ENCODE measurements around the gene MPZL2. TPM values are rescaled to one million over a fixed set of nuclear protein-coding genes. Genes with fewer than 3 reads are reported as not detected.

The MPZL2 gene
- total RNA-seq, 1 donor from 2014 or later: 11.8 TPM

- ATAC-seq (no peak), DNase-seq (no peak)
- intact Hi-C loops (cut with micrococcal nuclease): no loop called here
Measured at GRCh38 chr11:118210323-118210722, 53.8 kb downstream of the MPZL2 start.

GRCh38 chr11:118209033-118209432 is 55.1 kb downstream of the MPZL2 start:
- DNase-seq (no peak), ATAC-seq (no peak)
- intact Hi-C loops (cut with micrococcal nuclease): loop anchor here (10.0 kb wide), 1 partner anchor 136 kb away; the partner anchor contains the start of genes CD3D and CD3G

- intact Hi-C loops (cut with micrococcal nuclease): loop anchor here (10.0 kb wide), 1 partner anchor 138 kb away; the partner anchor contains the start of genes CD3D and CD3G
- ATAC-seq: no peak
- DNase-seq: no peak
Measured at GRCh38 chr11:118207079-118207478, 57.0 kb downstream of the MPZL2 start.

GRCh38 chr11:118206391-118207031 is 57.6 kb downstream of the MPZL2 start:
- DNase-seq (no peak), ATAC-seq (peak; percentile 57)
- intact Hi-C loops (cut with micrococcal nuclease): loop anchor here (10.0 kb wide), 1 partner anchor 138 kb away; the partner anchor contains the start of genes CD3D and CD3G

GRCh38 chr11:118205606-118206378 is 58.3 kb downstream of the MPZL2 start:
- intact Hi-C loops (cut with micrococcal nuclease): loop anchor here (10.0 kb wide), 1 partner anchor 139 kb away; the partner anchor contains the start of genes CD3D and CD3G
- no peak for DNase-seq
- no peak for ATAC-seq

Other genes with a start within 250 kb of the MPZL2 start
- not detected for gene TMPRSS4, start 187.2 kb downstream of the MPZL2 start, total RNA-seq
- not detected for gene SMIM35, start 177.3 kb downstream of the MPZL2 start, total RNA-seq
- 11.0 TPM for gene SCN4B, start 111.5 kb downstream of the MPZL2 start, total RNA-seq
- 19.6 TPM for gene SCN2B, start 87.7 kb downstream of the MPZL2 start, total RNA-seq
- gene JAML, start 39.3 kb downstream of the MPZL2 start, total RNA-seq: 4.5 TPM
- 2.6 TPM for gene MPZL3, start 11.9 kb downstream of the MPZL2 start, total RNA-seq
- 1.1 TPM for gene CD3E, start 40.4 kb upstream of the MPZL2 start, total RNA-seq
- 1.6 TPM for gene CD3D, start 78.4 kb upstream of the MPZL2 start, total RNA-seq
- gene CD3G, start 80.0 kb upstream of the MPZL2 start, total RNA-seq: 0.27 TPM
- gene UBE4A, start 95.3 kb upstream of the MPZL2 start, total RNA-seq: 37.6 TPM
- gene ATP5MG, start 137.3 kb upstream of the MPZL2 start, total RNA-seq: 756 TPM
- gene KMT2A, start 172.2 kb upstream of the MPZL2 start, total RNA-seq: 21.1 TPM

Measured in left ventricle myocardium superior (tissue), 1 donor.